OCI-LY1 (cell line): Measurements from ENCODE around the gene SLC12A7.

Source experiments
- H2AFZ ChIP-seq: fragments of 200-600 bp; sonication (generic), shearing (Covaris generic); 2 replicates; pipeline ENCODE4 v1.6.0; 2014; ENCODE audit warnings: antibody characterized with exemption, mild to moderate bottlenecking, low read length
- H3F3A ChIP-seq: fragments of 200-600 bp; sonication (generic), shearing (Covaris generic); 2 replicates; pipeline ENCODE4 v1.6.0; 2014; ENCODE audit warnings: mild to moderate bottlenecking, antibody characterized with exemption, low read length, moderate library complexity; ENCODE audit not compliant: insufficient read depth
- H3K27ac ChIP-seq: fragments of 200-600 bp; sonication (generic); 2 replicates; pipeline ENCODE4 v1.5.1; 2014; ENCODE audit warnings: low read length, mixed run types, mild to moderate bottlenecking, low read depth; ENCODE audit not compliant: poor library complexity, severe bottlenecking
- H3K27me3 ChIP-seq: fragments of 200-600 bp; sonication (generic); 2 replicates; pipeline ENCODE4 v1.6.0; 2014; ENCODE audit warnings: antibody characterized with exemption, mild to moderate bottlenecking, low read length, moderate library complexity; ENCODE audit not compliant: insufficient read depth
- H3K36me3 ChIP-seq: fragments of 200-600 bp; sonication (generic); 2 replicates; pipeline ENCODE4 v1.6.1; 2014; ENCODE audit warnings: mild to moderate bottlenecking, antibody characterized with exemption, low read length, moderate library complexity, mixed read lengths; ENCODE audit not compliant: insufficient read depth
- H3K4me1 ChIP-seq: fragments of 200-600 bp; sonication (generic); 2 replicates; pipeline ENCODE4 v1.5.1; 2014; ENCODE audit warnings: mild to moderate bottlenecking, low read length, moderate library complexity; ENCODE audit not compliant: insufficient read depth, severe bottlenecking
- H3K4me2 ChIP-seq: fragments of 200-600 bp; sonication (generic), shearing (Covaris generic); 2 replicates; pipeline ENCODE4 v1.6.1; 2014; ENCODE audit warnings: low read length
- H3K4me3 ChIP-seq: fragments of 200-600 bp; sonication (generic); 2 replicates; pipeline ENCODE4 v1.5.1; 2014; ENCODE audit warnings: low read length, low read depth, mild to moderate bottlenecking, mixed read lengths; ENCODE audit not compliant: poor library complexity, severe bottlenecking
- H3K79me2 ChIP-seq: fragments of 200-600 bp; shearing (Covaris generic); 2 replicates; pipeline ENCODE4 v1.6.1; 2016; ENCODE audit warnings: mixed run types, low read length, mixed read lengths; ENCODE audit not compliant: insufficient read depth
- H3K9ac ChIP-seq: fragments of 200-600 bp; sonication (generic), shearing (Covaris generic); 2 replicates; pipeline ENCODE4 v1.6.1; 2014; ENCODE audit warnings: mild to moderate bottlenecking, low read length, mixed read lengths
- H3K9me2 ChIP-seq: fragments of 200-600 bp; sonication (generic), shearing (Covaris generic); 2 replicates; pipeline ENCODE4 v1.6.1; 2014; ENCODE audit warnings: low read depth, mild to moderate bottlenecking, low read length, mixed read lengths
- H3K9me3 ChIP-seq: fragments of 200-600 bp; shearing (Covaris generic); 2 replicates; pipeline ENCODE4 v1.6.1; 2014; ENCODE audit warnings: low read length, mixed read lengths
- H4K20me1 ChIP-seq: fragments of 200-600 bp; sonication (generic), shearing (Covaris generic); 2 replicates; pipeline ENCODE4 v1.6.0; 2016; ENCODE audit warnings: mild to moderate bottlenecking, low read length; ENCODE audit not compliant: insufficient read depth
- CTCF ChIP-seq: fragments of 200-600 bp; sonication (generic), shearing (Covaris generic); IDR thresholded peaks from 2 replicates; pipeline ENCODE4 v1.5.1; 2017; ENCODE audit warnings: mild to moderate bottlenecking, antibody characterized with exemption, low read length, moderate library complexity, mixed read lengths
- EZH2 ChIP-seq: fragments of 200-600 bp; sonication (generic), shearing (Covaris generic); IDR thresholded peaks from 2 replicates; pipeline ENCODE4 v1.8.0; 2017; ENCODE audit warnings: borderline replicate concordance, mixed run types, mild to moderate bottlenecking, antibody characterized with exemption, low read length, moderate library complexity, mixed read lengths

Gene SLC12A7

GRCh38 chr5:1021136-1021968 is 90.5 kb downstream of the SLC12A7 start:
- Histone ChIP-seq H3K27ac (no peak overlapping the region), H3K4me1 (no peaks in the 10 kb centered on the region), H3K79me2 (no peaks in the 10 kb centered on the region), H4K20me1 (no peaks in the 10 kb centered on the region), H3K4me2 (no peak overlapping the region), H3K9me2 (no peaks in the 10 kb centered on the region), H3K9me3 (no peaks in the 10 kb centered on the region), H3K9ac (no peak overlapping the region), H3K36me3 (no peaks in the 10 kb centered on the region), H3K27me3 (no peaks in the 10 kb centered on the region), H3K4me3 (no peak overlapping the region), H3F3A (no peaks in the 10 kb centered on the region), H2AFZ (no peak overlapping the region)
- TF ChIP-seq CTCF (no peak), EZH2 (no peak)

- H4K20me1 ChIP-seq, result no peaks in the 10 kb centered on the region
- no peaks in the 10 kb centered on the region for H3F3A ChIP-seq
- H3K4me2 ChIP-seq, result no peak overlapping the region
- no peak overlapping the region for H3K27ac ChIP-seq
- H3K4me3 ChIP-seq, result no peak overlapping the region
- TF ChIP-seq EZH2, result no peak
- no peak for TF ChIP-seq CTCF
- H3K79me2 ChIP-seq, result no peaks in the 10 kb centered on the region
- H3K4me1 ChIP-seq, result no peaks in the 10 kb centered on the region
- no peak overlapping the region for H2AFZ ChIP-seq
- no peaks in the 10 kb centered on the region for H3K9me2 ChIP-seq
- no peak overlapping the region for H3K9ac ChIP-seq
- H3K27me3 ChIP-seq, result no peaks in the 10 kb centered on the region
- no peaks in the 10 kb centered on the region for H3K36me3 ChIP-seq
- no peaks in the 10 kb centered on the region for H3K9me3 ChIP-seq
Observed at GRCh38 chr5:1020452-1020961, 91.4 kb downstream of the SLC12A7 start.

- Histone ChIP-seq H3K79me2 (no peaks in the 10 kb centered on the region), H4K20me1 (no peaks in the 10 kb centered on the region), H3K27me3 (no peaks in the 10 kb centered on the region), H3K36me3 (no peaks in the 10 kb centered on the region), H3K4me2 (no peak overlapping the region), H3K9me2 (no peaks in the 10 kb centered on the region), H2AFZ (no peak overlapping the region), H3K27ac (no peak overlapping the region), H3K4me1 (no peaks in the 10 kb centered on the region), H3K9ac (no peak overlapping the region), H3K9me3 (no peaks in the 10 kb centered on the region), H3K4me3 (no peak overlapping the region), H3F3A (no peaks in the 10 kb centered on the region)
- TF ChIP-seq CTCF (no peak), EZH2 (no peak)
Observed at GRCh38 chr5:1019001-1019905, 92.6 kb downstream of the SLC12A7 start.
